ENCODE measurements around the gene MUTYH.

DNA sequence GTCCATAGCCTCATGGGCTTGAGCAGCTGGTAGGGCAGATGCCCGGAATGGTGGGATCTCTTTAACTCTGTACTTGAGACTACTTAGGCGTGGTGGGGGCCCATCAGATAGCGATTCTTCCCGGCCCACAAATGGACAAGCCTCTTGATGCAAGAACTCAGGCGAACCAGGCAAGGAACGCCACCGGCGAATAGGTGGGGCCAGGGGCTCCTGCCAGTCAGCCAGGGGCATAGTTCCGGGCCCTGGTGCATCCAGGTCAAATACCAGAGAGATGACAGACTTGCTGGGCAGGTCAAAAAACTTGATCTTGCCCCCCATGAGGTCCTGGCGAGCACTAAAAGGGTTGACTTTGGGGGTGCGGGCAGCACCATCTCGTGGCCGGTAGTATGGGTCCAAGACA is 4.8 kb upstream of the MUTYH start:
- TF ChIP-seq, protein P1, sequence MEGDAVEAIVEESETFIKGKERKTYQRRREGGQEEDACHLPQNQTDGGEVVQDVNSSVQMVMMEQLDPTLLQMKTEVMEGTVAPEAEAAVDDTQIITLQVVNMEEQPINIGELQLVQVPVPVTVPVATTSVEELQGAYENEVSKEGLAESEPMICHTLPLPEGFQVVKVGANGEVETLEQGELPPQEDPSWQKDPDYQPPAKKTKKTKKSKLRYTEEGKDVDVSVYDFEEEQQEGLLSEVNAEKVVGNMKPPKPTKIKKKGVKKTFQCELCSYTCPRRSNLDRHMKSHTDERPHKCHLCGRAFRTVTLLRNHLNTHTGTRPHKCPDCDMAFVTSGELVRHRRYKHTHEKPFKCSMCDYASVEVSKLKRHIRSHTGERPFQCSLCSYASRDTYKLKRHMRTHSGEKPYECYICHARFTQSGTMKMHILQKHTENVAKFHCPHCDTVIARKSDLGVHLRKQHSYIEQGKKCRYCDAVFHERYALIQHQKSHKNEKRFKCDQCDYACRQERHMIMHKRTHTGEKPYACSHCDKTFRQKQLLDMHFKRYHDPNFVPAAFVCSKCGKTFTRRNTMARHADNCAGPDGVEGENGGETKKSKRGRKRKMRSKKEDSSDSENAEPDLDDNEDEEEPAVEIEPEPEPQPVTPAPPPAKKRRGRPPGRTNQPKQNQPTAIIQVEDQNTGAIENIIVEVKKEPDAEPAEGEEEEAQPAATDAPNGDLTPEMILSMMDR (IDR thresholded peaks at IDR 0.05; ENCODE audit: poor library complexity), result no peak
- TF ChIP-seq EZH2phosphoT487 (IDR thresholded peaks at IDR 0.05; ENCODE audit: low read depth, severe bottlenecking, unreplicated experiment), result no peak
